ENCODE results near the gene STMP1. TPM values are rescaled to one million over a fixed set of nuclear protein-coding genes. Genes with fewer than 3 reads are reported as not detected.

The STMP1 gene
- total RNA-seq, 2 donors from 2014 or later: 25.7 to 27.4 TPM

GRCh38 chr7:135719688-135720087 is 57.4 kb downstream of the STMP1 start:
- H3K27ac ChIP-seq: no peak overlapping the region
- H3K9me3 ChIP-seq: no peaks in the 10 kb centered on the region
- no peak overlapping the region for H3K9ac ChIP-seq (ENCODE audit: low read depth in 2 of 2, low read length in 2 of 2)
- no peaks in the 10 kb centered on the region for H3K36me3 ChIP-seq
- H3K27me3 ChIP-seq: no peaks in the 10 kb centered on the region
- no peak overlapping the region for H3K4me3 ChIP-seq
- no peaks in the 10 kb centered on the region for H3K4me1 ChIP-seq
- TF ChIP-seq CTCF (IDR thresholded peaks at IDR 0.05): no peak
- no peak for DNase-seq
- intact Hi-C loops (cut with DNase I): no loop called here

- Histone ChIP-seq H3K9me3 (no peaks in the 10 kb centered on the region), H3K36me3 (no peaks in the 10 kb centered on the region), H3K9ac (ENCODE audit: low read depth in 2 of 2, low read length in 2 of 2) (no peak overlapping the region), H3K4me3 (no peak overlapping the region), H3K4me1 (no peaks in the 10 kb centered on the region), H3K27me3 (no peaks in the 10 kb centered on the region), H3K27ac (no peak overlapping the region)
- DNase-seq: no peak
- intact Hi-C loops (cut with DNase I): no loop called here
- TF ChIP-seq CTCF (IDR thresholded peaks at IDR 0.05): no peak
Measured at GRCh38 chr7:135721198-135721820, 59.0 kb downstream of the STMP1 start.

GRCh38 chr7:135723411-135723810 is 61.1 kb downstream of the STMP1 start:
- H3K4me1 ChIP-seq: no peaks in the 10 kb centered on the region
- no peaks in the 10 kb centered on the region for H3K9me3 ChIP-seq
- intact Hi-C loops (cut with DNase I): no loop called here
- no peak for DNase-seq
- TF ChIP-seq CTCF (IDR thresholded peaks at IDR 0.05): no peak
- H3K9ac ChIP-seq (ENCODE audit: low read depth in 2 of 2, low read length in 2 of 2): no peak overlapping the region
- H3K27ac ChIP-seq: no peak overlapping the region
- no peak overlapping the region for H3K4me3 ChIP-seq
- H3K36me3 ChIP-seq: no peaks in the 10 kb centered on the region
- no peaks in the 10 kb centered on the region for H3K27me3 ChIP-seq

Other genes with a start within 250 kb of the STMP1 start
- 10 to 100 TPM; 14.7 to 20.9 TPM for gene CNOT4, start 152.4 kb upstream of the STMP1 start, total RNA-seq
- 10 to 100 TPM; 38.0 to 58.4 TPM for gene NUP205, start 104.6 kb upstream of the STMP1 start, total RNA-seq
- gene SLC13A4, start 65.7 kb downstream of the STMP1 start, total RNA-seq: not detected
- gene FAM180A, start 86.3 kb downstream of the STMP1 start, total RNA-seq: 1 to 10 TPM in 1 of 2 donors, under 1 TPM in 1; 0.45 to 1.1 TPM